Ishikawa (cell line): ENCODE data around the gene ASTN1.

ENCODE experiments used
- CEBPB ChIP-seq: IDR thresholded peaks from 2 replicates; pipeline ENCODE4 v1.6.1; 2012
- EGR1 ChIP-seq: IDR thresholded peaks from 2 replicates; pipeline ENCODE4 v1.6.1; 2012
- EP300 ChIP-seq: IDR thresholded peaks from 2 replicates; pipeline ENCODE4 v1.6.1; 2012; ENCODE audit warnings: borderline replicate concordance
- NFIC ChIP-seq: IDR thresholded peaks from 2 replicates; pipeline ENCODE4 v1.6.1; 2012
- TCF12 ChIP-seq: IDR thresholded peaks from 2 replicates; pipeline ENCODE4 v1.6.1; 2012; ENCODE audit warnings: low read depth
- TEAD4 ChIP-seq: IDR thresholded peaks from 2 replicates; pipeline ENCODE4 v1.6.1; 2012
- YY1 ChIP-seq: IDR thresholded peaks from 2 replicates; pipeline ENCODE4 v1.6.1; 2012; ENCODE audit warnings: low read depth
- ZBTB7A ChIP-seq: IDR thresholded peaks from 2 replicates; pipeline ENCODE4 v1.6.1; 2012; ENCODE audit warnings: low read depth
- TF ChIP-seq, protein P1 (sequence below): IDR thresholded peaks from 2 replicates; pipeline ENCODE4 v1.6.1; 2012; ENCODE audit warnings: low read depth, mild to moderate bottlenecking
- TF ChIP-seq, protein P2 (sequence below): IDR thresholded peaks from 2 replicates; pipeline ENCODE4 v1.6.1; 2012

DNA sequence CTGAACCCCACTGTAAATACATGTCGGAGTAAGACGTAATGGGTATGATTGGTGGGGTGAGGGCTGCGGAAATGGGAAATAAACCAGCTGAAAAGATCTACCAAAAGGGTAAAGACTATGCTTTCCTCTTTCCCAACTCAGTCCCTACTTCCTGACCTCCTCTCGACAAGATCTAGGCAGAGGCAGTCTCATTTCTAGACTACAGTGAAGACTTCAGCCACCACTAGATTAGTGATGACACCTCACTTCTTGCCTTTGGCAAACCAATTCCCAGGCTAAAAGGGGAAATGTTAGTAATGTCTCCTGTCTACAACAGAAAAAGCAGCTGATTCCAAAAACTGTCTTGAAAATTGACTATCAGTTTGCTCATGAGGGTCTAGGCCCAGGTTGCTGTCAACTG is 219.9 kb downstream of the ASTN1 start:
- TF ChIP-seq YY1, result no peak
- TF ChIP-seq ZBTB7A, result no peak
- TF ChIP-seq NFIC, result no peak
- TF ChIP-seq EGR1, result no peak
- TF ChIP-seq, protein P1, sequence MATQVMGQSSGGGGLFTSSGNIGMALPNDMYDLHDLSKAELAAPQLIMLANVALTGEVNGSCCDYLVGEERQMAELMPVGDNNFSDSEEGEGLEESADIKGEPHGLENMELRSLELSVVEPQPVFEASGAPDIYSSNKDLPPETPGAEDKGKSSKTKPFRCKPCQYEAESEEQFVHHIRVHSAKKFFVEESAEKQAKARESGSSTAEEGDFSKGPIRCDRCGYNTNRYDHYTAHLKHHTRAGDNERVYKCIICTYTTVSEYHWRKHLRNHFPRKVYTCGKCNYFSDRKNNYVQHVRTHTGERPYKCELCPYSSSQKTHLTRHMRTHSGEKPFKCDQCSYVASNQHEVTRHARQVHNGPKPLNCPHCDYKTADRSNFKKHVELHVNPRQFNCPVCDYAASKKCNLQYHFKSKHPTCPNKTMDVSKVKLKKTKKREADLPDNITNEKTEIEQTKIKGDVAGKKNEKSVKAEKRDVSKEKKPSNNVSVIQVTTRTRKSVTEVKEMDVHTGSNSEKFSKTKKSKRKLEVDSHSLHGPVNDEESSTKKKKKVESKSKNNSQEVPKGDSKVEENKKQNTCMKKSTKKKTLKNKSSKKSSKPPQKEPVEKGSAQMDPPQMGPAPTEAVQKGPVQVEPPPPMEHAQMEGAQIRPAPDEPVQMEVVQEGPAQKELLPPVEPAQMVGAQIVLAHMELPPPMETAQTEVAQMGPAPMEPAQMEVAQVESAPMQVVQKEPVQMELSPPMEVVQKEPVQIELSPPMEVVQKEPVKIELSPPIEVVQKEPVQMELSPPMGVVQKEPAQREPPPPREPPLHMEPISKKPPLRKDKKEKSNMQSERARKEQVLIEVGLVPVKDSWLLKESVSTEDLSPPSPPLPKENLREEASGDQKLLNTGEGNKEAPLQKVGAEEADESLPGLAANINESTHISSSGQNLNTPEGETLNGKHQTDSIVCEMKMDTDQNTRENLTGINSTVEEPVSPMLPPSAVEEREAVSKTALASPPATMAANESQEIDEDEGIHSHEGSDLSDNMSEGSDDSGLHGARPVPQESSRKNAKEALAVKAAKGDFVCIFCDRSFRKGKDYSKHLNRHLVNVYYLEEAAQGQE, result no peak
- no peak for TF ChIP-seq EP300
- no peak for TF ChIP-seq TEAD4
- TF ChIP-seq, protein P2, sequence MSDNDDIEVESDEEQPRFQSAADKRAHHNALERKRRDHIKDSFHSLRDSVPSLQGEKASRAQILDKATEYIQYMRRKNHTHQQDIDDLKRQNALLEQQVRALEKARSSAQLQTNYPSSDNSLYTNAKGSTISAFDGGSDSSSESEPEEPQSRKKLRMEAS, result no peak
- no peak for TF ChIP-seq CEBPB
- no peak for TF ChIP-seq TCF12
